Endothelial cell of hepatic sinusoid (primary cell): Measurements from ENCODE around the gene SPTBN1.

Source experiments
- in situ Hi-C: cut with HindIII; loops from 2 replicates; pipeline ENCODE4 v1.10.0; 2017; ENCODE audit warnings: low sequenced_read_pairs

The SPTBN1 gene

GRCh38 chr2:54569745-54570301 is 113.7 kb downstream of the SPTBN1 start:
- in situ Hi-C loops, result no loop called here

- in situ Hi-C loops, result no loop called here
These were observed 114.3 kb downstream of the SPTBN1 start for GRCh38 chr2:54570321-54570855.

- in situ Hi-C loops, result no loop called here
These were observed 115.0 kb downstream of the SPTBN1 start for GRCh38 chr2:54570925-54571694.

GRCh38 chr2:54572262-54572635 is 116.1 kb downstream of the SPTBN1 start:
- in situ Hi-C loops, result no loop called here

GRCh38 chr2:54572636-54573536 is 116.8 kb downstream of the SPTBN1 start:
- in situ Hi-C loops, result no loop called here

GRCh38 chr2:54573537-54573919 is 117.4 kb downstream of the SPTBN1 start:
- in situ Hi-C loops, result no loop called here

- in situ Hi-C loops, result no loop called here
These were observed 118.2 kb downstream of the SPTBN1 start for GRCh38 chr2:54574107-54574859.

- in situ Hi-C loops, result no loop called here
These were observed 118.7 kb downstream of the SPTBN1 start for GRCh38 chr2:54574860-54575247.

GRCh38 chr2:54575379-54575888 is 119.3 kb downstream of the SPTBN1 start:
- in situ Hi-C loops, result no loop called here

GRCh38 chr2:54577035-54577434 is 120.9 kb downstream of the SPTBN1 start:
- in situ Hi-C loops, result no loop called here

- in situ Hi-C loops, result no loop called here
These were observed 122.0 kb downstream of the SPTBN1 start for GRCh38 chr2:54577944-54578647.

GRCh38 chr2:54578648-54579045 is 122.5 kb downstream of the SPTBN1 start:
- in situ Hi-C loops, result no loop called here

- in situ Hi-C loops, result no loop called here
These were observed 123.0 kb downstream of the SPTBN1 start for GRCh38 chr2:54579061-54579681.

GRCh38 chr2:54579682-54580620 is 123.8 kb downstream of the SPTBN1 start:
- in situ Hi-C loops, result no loop called here

- in situ Hi-C loops, result no loop called here
These were observed 125.4 kb downstream of the SPTBN1 start for GRCh38 chr2:54581326-54582039.

GRCh38 chr2:54582987-54583386 is 126.9 kb downstream of the SPTBN1 start:
- in situ Hi-C loops, result no loop called here

- in situ Hi-C loops, result no loop called here
These were observed 128.5 kb downstream of the SPTBN1 start for GRCh38 chr2:54584598-54584997.
